ENCODE results near the gene ARHGAP26.
"Not testable (repeated sequence)": the region's sequence is repeated elsewhere in the genome, so short reads cannot be mapped to it uniquely, and the experiment has no call there.

Gene ARHGAP26

GRCh38 chr5:142945845-142946244 lies 175.7 kb downstream of the ARHGAP26 start:
- H3K4me3 ChIP-seq (ENCODE audit: low read depth, low read length), result no peak overlapping the region
- DNase-seq (ENCODE audit: low read depth), result no peak
- TF ChIP-seq, protein P1, sequence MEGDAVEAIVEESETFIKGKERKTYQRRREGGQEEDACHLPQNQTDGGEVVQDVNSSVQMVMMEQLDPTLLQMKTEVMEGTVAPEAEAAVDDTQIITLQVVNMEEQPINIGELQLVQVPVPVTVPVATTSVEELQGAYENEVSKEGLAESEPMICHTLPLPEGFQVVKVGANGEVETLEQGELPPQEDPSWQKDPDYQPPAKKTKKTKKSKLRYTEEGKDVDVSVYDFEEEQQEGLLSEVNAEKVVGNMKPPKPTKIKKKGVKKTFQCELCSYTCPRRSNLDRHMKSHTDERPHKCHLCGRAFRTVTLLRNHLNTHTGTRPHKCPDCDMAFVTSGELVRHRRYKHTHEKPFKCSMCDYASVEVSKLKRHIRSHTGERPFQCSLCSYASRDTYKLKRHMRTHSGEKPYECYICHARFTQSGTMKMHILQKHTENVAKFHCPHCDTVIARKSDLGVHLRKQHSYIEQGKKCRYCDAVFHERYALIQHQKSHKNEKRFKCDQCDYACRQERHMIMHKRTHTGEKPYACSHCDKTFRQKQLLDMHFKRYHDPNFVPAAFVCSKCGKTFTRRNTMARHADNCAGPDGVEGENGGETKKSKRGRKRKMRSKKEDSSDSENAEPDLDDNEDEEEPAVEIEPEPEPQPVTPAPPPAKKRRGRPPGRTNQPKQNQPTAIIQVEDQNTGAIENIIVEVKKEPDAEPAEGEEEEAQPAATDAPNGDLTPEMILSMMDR (IDR thresholded peaks at IDR 0.05; ENCODE audit: control insufficient read depth, extremely low read depth, insufficient read depth), result no peak

GRCh38 chr5:142946547-142947426 lies 176.6 kb downstream of the ARHGAP26 start:
- DNase-seq (ENCODE audit: low read depth), result no peak
- no peak overlapping the region for H3K4me3 ChIP-seq (ENCODE audit: low read depth, low read length)
- TF ChIP-seq, protein P1 (IDR thresholded peaks at IDR 0.05; ENCODE audit: control insufficient read depth, extremely low read depth, insufficient read depth), result no peak

DNA sequence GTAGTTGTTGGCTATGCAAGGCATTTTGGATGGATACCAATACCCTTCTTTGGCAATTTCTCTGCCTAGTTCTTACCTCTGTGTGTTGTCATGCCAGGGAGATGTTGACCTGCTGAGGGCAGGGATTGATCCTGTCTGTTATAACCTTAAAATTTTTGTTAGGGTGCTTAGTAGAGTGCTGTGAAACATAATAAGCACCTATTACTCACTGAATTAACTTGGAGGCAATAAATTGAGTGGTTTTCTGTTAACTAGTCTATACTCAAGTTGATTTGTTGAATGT lies 177.2 kb downstream of the ARHGAP26 start:
- TF ChIP-seq, protein P1 (IDR thresholded peaks at IDR 0.05; ENCODE audit: control insufficient read depth, extremely low read depth, insufficient read depth), result no peak
- no peak overlapping the region for H3K4me3 ChIP-seq (ENCODE audit: low read depth, low read length)
- no peak for DNase-seq (ENCODE audit: low read depth)

DNA sequence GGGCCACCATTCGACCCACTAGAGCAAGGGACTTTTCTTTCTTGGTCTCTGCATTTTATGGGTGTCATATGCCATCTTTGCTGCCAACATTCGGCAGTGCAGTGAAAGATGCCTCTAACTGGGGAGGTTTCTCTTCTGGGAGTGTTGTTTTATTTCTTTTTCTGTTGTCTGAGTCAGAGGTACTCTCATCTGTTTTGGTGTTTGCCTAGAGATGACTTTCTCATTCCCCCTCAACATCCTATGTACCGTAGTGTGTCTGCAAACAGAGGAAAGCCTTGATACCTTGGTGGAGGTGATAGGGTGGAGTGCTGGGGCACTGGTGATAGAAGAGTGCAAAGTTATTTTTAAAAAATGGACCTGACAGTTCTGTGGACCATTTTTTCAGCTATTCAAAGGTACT lies 182.1 kb downstream of the ARHGAP26 start:
- no peak for DNase-seq (ENCODE audit: low read depth)
- H3K4me3 ChIP-seq (ENCODE audit: low read depth, low read length), result no peak overlapping the region
- TF ChIP-seq, protein P1 (IDR thresholded peaks at IDR 0.05; ENCODE audit: control insufficient read depth, extremely low read depth, insufficient read depth), result no peak

- not testable (repeated sequence) for H3K4me3 ChIP-seq (ENCODE audit: low read depth, low read length); DNase-seq (ENCODE audit: low read depth)
These were observed 182.7 kb downstream of the ARHGAP26 start for GRCh38 chr5:142952871-142953270.

DNA sequence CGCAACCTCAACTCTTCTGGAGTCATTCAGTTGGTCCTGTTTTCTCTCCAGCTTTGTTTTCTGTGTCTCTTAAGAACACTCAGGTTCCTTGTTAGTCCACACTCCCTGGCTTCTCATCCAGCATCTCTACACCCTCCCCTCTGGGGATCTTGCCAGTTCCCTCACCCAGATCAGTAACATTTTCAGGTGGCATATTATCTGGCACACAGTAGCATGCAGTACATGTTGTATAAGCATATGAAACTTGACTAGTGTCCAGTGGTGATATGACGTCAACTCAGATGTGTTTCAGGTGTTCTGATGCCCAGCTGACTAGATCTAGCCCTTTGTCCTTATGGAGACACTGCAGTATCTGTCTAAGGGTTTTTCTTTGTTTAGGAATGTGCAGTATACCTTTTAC lies 184.3 kb downstream of the ARHGAP26 start:
- H3K4me3 ChIP-seq (ENCODE audit: low read depth, low read length), result no peak overlapping the region
- DNase-seq (ENCODE audit: low read depth), result no peak
- TF ChIP-seq, protein P1 (IDR thresholded peaks at IDR 0.05; ENCODE audit: control insufficient read depth, extremely low read depth, insufficient read depth), result no peak

- TF ChIP-seq, protein P1 (IDR thresholded peaks at IDR 0.05; ENCODE audit: control insufficient read depth, extremely low read depth, insufficient read depth), result no peak
- no peak for DNase-seq (ENCODE audit: low read depth)
- H3K4me3 ChIP-seq (ENCODE audit: low read depth, low read length), result no peak overlapping the region
These were observed 185.5 kb downstream of the ARHGAP26 start for GRCh38 chr5:142955628-142956027.

Measured in LNCaP clone FGC (cell line).